Mucosa of descending colon (tissue), 3 donors: ENCODE data around the gene LRRC4B. TPM values are rescaled to one million over a fixed set of nuclear protein-coding genes. Genes with fewer than 3 reads are reported as not detected.
A peak's percentile ranks its signal among the peaks of the same experiment; 100 is the strongest.
"Not testable (repeated sequence)": the region's sequence is repeated elsewhere in the genome, so short reads cannot be mapped to it uniquely, and the experiment has no call there.

Experiments used
- ATAC-seq: fragments of 200-7000 bp; cut with Tn5 transposase; one replicate; pipeline ENCODE4 v1.9.1; 2020; ENCODE audit warnings: mild to moderate bottlenecking, moderate library complexity
- DNase-seq, 3 donors: peaks; one replicate each; pipeline ENCODE4 v3.0.0-alpha.2; 2020
- H3K36me3 ChIP-seq: fragments of 200-600 bp; one replicate; pipeline ENCODE4 v1.8.0; 2021; ENCODE audit warnings: low read depth, mild to moderate bottlenecking
- H3K4me1 ChIP-seq: fragments of 200-600 bp; one replicate; pipeline ENCODE4 v1.8.0; 2021; ENCODE audit warnings: low read depth, mild to moderate bottlenecking
- H3K4me3 ChIP-seq: fragments of 200-600 bp; one replicate; pipeline ENCODE4 v1.8.0; 2021; ENCODE audit warnings: mild to moderate bottlenecking
- H3K9me3 ChIP-seq: fragments of 200-600 bp; one replicate; pipeline ENCODE4 v1.8.0; 2021; ENCODE audit warnings: mild to moderate bottlenecking
- CTCF ChIP-seq: fragments of 200-600 bp; IDR thresholded peaks from one replicate; pipeline ENCODE4 v1.8.0; 2022; ENCODE audit warnings: antibody characterized with exemption, mild to moderate bottlenecking
- intact Hi-C, 2 donors: fragments of 100-400 bp; cut with DNase I in 1 of 2; cut with micrococcal nuclease in 1 of 2; formaldehyde crosslinking; loops; one replicate each; pipeline versions ENCODE4 v1.11.0 to v1.11.1; 2022; cut with DNase I, micrococcal nuclease
- long read RNA-seq, 2 donors: library from polyadenylated mRNA; unstranded; transcript quantifications; one replicate each; pipeline ENCODE4 v2.0.0, GENCODE V29; 2019 to 2021
- total RNA-seq, 3 donors: library from RNA; stranded (reverse); fragmentation: NEBNext Ultra II Directional in 2 of 3; extraction: Animal tissue kit (Norgen Biotek cat#: 25700) in 2 of 3; gene quantifications; one replicate each; pipeline versions ENCODE4 v1.2.1 to v1.2.4, GENCODE V29; 2021 to 2023
- donor health status: DM: no; HTN: no; CAD: no; lungs with moderate emphysema.
- donor health status: DM: no; HTN: no; CAD: no.
- donor health status: DM: no; HTN: yes; CAD: no.

The LRRC4B gene
- total RNA-seq, result 1 to 10 TPM in 2 of 3 donors, under 1 TPM in 1; 0.52 to 4.8 (median 1.3) TPM
- long read RNA-seq, donor 1, partial matches to known transcripts, result 1 of 5 reads
- long read RNA-seq, donor 1, other reads (novel, unspliced or antisense), result 4 of 5 reads
- long read RNA-seq, donor 2, result 0 reads

- Histone ChIP-seq H3K9me3 (no peaks in the 10 kb centered on the region), H3K4me3 (no peak within 1 kb of the TSS), H3K4me1 (no peaks in the 10 kb centered on the region), H3K36me3 (no peaks in the 10 kb centered on the region)
- intact Hi-C loops, result no loop called here
- no peak for TF ChIP-seq CTCF
- DNase-seq (no peak), ATAC-seq (no peak)
These were observed at the start of gene LRRC4B for GRCh38 chr19:50567882-50568727. Gene LRRC4B (minus strand): TSS chr19:50568435. CDS start chr19:50548838, 19,597 bp downstream.

GRCh38 chr19:50612504-50613404 lies 44.5 kb upstream of the LRRC4B start:
- H3K9me3 ChIP-seq, H3K36me3 ChIP-seq, ATAC-seq, intact Hi-C loops, H3K4me1 ChIP-seq, DNase-seq, H3K4me3 ChIP-seq: not testable (repeated sequence)

DNA sequence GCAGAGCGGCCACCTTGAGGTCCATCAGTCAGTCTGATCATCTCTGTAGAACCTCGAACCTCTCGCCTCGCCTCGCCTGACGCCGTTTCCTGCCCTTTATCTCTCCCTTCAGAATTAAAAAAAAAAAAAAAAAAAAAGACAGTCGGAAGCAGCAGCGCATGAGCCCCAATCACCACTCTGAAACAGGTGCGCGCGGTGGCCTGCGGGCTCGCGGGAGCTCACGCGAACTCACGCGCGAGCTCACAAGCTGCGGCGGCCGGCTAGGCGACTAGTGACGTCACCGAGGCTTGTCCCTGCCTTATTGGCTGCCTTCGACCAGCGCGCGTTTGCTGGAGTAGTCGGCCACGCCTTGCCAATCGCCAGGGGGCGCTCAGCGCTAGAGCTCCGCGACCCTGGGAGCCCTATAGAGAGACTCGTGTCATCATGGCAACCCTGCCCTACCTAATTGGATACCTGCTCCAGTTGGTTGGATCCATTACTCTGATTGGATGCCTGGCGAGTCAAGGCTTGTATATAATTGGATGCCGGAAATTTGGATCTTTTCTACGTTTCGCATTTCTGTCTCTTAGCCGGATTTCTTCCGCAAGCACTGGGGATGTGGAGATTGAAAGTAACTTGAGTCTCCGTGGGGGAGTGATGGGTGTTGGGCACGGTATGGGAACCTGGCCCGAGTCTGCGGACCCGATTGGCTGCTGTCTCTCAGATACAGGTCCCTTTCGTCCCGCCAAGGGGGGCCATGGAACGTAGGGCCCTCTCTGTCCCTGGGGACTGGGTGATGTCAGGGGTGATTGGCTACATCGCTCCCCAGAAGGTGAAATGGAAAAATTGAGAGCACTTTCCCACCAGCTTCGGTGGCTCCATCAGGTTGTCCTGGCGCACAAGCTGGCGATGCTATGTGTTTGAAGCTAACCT lies 39.9 kb upstream of the LRRC4B start:
- ATAC-seq, result peak; percentile 40
- no peak overlapping the region for H3K4me3 ChIP-seq
- intact Hi-C loops, result no loop called here

GRCh38 chr19:50607388-50607787 lies 39.2 kb upstream of the LRRC4B start:
- H3K4me1 ChIP-seq, result no peaks in the 10 kb centered on the region
- no peak for DNase-seq
- ATAC-seq, result no peak
- TF ChIP-seq CTCF, result no peak
- no peaks in the 10 kb centered on the region for H3K9me3 ChIP-seq
- H3K4me3 ChIP-seq, result no peak overlapping the region
- intact Hi-C loops, result no loop called here
- H3K36me3 ChIP-seq, result no peaks in the 10 kb centered on the region

More for the DNA sequence above, 39.9 kb upstream of the LRRC4B start:
- no peaks in the 10 kb centered on the region for H3K4me1 ChIP-seq
- DNase-seq, result peak; percentile 46 to 75 (median 52)
- no peak for TF ChIP-seq CTCF
- H3K36me3 ChIP-seq, result no peaks in the 10 kb centered on the region
- no peaks in the 10 kb centered on the region for H3K9me3 ChIP-seq

DNA sequence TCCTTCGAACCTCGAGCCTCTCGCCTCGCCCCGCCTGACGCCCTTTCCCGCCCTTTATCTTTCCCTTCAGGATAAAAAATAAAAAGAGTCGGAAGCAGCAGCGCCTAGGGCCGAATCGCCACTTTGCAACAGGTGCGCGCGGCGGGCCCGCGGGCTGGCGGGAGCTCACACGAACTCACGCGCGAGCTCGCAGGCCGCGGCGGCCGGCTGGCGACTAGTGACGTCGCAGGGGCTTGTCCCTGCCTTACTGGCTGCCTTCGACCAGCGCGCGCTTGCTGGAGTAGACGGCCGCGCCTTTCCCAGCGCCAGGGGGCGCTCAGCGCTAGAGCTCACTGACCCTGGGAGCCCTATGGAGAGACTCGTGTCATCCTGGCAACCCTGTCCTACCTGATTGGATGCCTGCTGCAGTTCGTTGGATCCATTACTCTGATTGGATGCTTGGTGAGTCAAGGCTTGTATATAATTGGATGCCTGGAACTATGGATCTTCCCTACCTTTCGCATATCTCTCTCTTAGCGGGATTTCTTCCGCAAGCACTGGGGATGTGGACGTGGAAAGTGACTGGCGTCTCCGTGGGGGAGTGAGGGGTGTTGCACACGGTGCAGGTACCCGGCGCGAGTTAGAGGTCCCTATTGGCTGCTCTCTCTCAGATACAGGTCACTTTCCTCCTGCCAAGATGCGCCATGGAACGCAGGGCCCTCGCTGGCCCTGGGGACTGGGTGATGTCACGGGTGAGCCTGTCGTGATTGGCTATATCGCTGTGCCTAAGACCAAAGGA lies 38.0 kb upstream of the LRRC4B start:
- intact Hi-C loops, ATAC-seq, H3K36me3 ChIP-seq, DNase-seq, H3K9me3 ChIP-seq, H3K4me1 ChIP-seq, H3K4me3 ChIP-seq: not testable (repeated sequence)

- H3K36me3 ChIP-seq, H3K4me3 ChIP-seq, H3K4me1 ChIP-seq, H3K9me3 ChIP-seq, DNase-seq, ATAC-seq, intact Hi-C loops: not testable (repeated sequence)
These were observed 36.2 kb upstream of the LRRC4B start for GRCh38 chr19:50604264-50605073.
